HL-60 (cell line): ENCODE data around the gene SHISAL2B.

ENCODE experiments used
- DNase-seq, 2 experiments: peaks; one replicate each; pipeline ENCODE4 v3.0.0-alpha.2; 2010 to 2020; ENCODE audit warnings: low read depth in 1 of 2, low spot score in 1 of 2
- H3K27ac ChIP-seq: fragments of 250-450 bp; sonication (Bioruptor Pico); replicated peaks from 2 replicates; pipeline ENCODE4 v1.5.1; 2020; ENCODE audit warnings: mild to moderate bottlenecking, moderate library complexity
- H3K27me3 ChIP-seq: fragments of 250-450 bp; sonication (Bioruptor Pico); 2 replicates; pipeline ENCODE4 v1.5.1; 2021; ENCODE audit warnings: mild to moderate bottlenecking, moderate library complexity; ENCODE audit not compliant: insufficient read depth, poor library complexity, severe bottlenecking
- H3K4me3 ChIP-seq: replicated peaks from 2 replicates; pipeline ENCODE4 v1.5.1; 2011; ENCODE audit warnings: mild to moderate bottlenecking, control low read depth, low read length; ENCODE audit not compliant: insufficient read depth
- CTCF ChIP-seq: IDR thresholded peaks from one replicate; pipeline ENCODE4 v1.5.1; 2011; ENCODE audit warnings: low read length, control low read depth, inconsistent platforms; ENCODE audit not compliant: insufficient read depth
- GABPA ChIP-seq: IDR thresholded peaks from 2 replicates; pipeline ENCODE4 v1.6.1; 2012; ENCODE audit warnings: low read depth
- POLR2AphosphoS5 ChIP-seq: IDR thresholded peaks from 2 replicates; pipeline ENCODE4 v1.6.1; 2012; ENCODE audit warnings: low read depth
- REST ChIP-seq: IDR thresholded peaks from 2 replicates; pipeline ENCODE4 v1.6.1; 2012; ENCODE audit warnings: low read depth; ENCODE audit not compliant: insufficient replicate concordance
- SPI1 ChIP-seq: IDR thresholded peaks from 2 replicates; pipeline ENCODE4 v1.6.1; 2012; ENCODE audit warnings: low read depth, mild to moderate bottlenecking, borderline replicate concordance

SHISAL2B gene

GRCh38 chr5:64765804-64766504 lies 75.7 kb downstream of the SHISAL2B start:
- H3K27me3 ChIP-seq = no peaks in the 10 kb centered on the region
- TF ChIP-seq SPI1 (no peak), CTCF (no peak), GABPA (no peak), POLR2AphosphoS5 (no peak), REST (no peak)
- H3K4me3 ChIP-seq = no peak overlapping the region
- H3K27ac ChIP-seq = no peak overlapping the region
- no peak for DNase-seq

- no peak for DNase-seq
- Histone ChIP-seq H3K27ac (no peak overlapping the region), H3K27me3 (no peaks in the 10 kb centered on the region), H3K4me3 (peak overlapping the region; percentile 65)
- TF ChIP-seq POLR2AphosphoS5 (no peak), SPI1 (peak; percentile 65; the same call in 1 of the 2 replicates), CTCF (no peak), REST (no peak)
These were observed 76.6 kb downstream of the SHISAL2B start for GRCh38 chr5:64766941-64767340.
